GM19193 (cell line): ENCODE measurements around the gene MED26.

Experiments
- POLR2A ChIP-seq: IDR thresholded peaks from 4 replicates; pipeline ENCODE4 v1.6.1; 2011; ENCODE audit not compliant: insufficient read depth, insufficient read length; ENCODE audit errors: extremely low read depth

Gene MED26

DNA sequence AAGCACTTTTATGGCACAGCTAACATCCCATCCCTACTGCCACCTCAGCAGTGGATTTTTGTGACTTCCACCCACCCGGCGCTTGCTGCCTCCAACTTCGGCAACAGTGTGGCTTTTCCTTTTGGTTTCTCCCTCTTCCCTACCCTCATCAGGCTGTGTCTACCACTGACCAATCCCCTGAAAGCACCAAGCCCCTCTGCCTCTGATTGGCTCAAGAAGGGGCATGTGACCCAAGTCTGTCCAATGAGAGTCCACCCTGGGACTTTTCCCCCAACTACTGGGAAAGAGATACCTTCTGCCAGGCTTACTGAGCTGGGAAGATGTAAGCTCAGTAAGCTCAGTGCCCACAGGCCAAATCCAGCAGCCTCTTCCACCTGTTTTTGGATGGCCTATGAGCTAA, 26.1 kb upstream of the MED26 start:
- TF ChIP-seq POLR2A = no peak

DNA sequence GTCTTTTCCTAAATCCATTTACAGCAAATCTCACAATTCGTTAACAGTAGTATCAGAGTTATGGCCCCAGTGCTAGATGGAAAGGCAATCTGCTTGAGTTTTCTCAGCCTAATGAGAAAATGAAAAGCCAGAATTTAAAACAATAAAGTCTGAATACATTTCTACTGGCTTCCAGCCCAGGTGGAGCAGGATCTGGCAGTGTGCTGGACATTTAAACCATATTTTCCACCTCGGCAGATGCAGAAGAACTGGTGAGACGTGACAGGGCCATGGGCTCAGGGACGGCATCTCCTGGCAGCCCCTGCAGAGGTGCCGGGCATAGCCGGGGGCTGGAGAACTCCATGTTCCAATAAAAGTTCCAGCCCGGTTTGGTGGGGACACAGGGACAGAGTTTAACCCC, 24.9 kb upstream of the MED26 start:
- no peak for TF ChIP-seq POLR2A

DNA sequence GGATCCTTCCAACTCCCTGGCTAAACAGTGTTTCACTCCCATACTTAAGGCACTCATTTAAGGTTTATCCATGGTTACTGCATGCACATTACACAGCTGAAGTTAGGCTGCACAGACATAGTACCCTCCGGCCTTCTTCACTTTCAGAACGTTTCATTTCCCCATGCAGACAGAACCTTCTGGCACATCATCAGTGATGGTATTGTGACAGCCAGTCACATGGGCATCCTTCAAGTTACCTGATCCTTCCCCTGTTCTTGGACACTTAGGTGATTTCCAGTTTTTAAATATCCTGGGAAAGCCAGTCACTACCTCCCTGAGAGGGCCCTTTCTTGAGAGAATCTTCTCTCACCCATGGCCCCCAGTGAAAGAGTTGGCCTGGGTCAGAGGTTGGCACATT, 22.8 kb upstream of the MED26 start:
- no peak for TF ChIP-seq POLR2A

DNA sequence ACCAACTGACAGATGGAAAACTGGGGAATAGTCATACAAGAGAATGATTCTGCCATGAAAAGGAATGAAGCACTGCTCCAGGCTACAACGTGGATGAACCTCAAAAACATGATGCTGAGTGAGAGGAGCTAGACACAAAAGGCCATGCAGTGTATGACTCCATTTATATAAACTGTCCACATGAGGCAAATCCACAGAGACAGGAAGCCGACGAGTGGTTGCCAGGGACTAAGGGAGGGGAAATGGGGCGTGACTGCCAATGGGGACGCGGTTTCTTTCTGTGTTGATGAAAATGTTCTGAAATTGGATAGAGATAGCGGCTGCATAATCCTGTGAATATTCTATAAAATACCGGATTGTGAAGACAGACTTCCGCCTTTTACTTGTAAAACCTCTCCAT, 21.7 kb upstream of the MED26 start:
- TF ChIP-seq POLR2A = no peak

DNA sequence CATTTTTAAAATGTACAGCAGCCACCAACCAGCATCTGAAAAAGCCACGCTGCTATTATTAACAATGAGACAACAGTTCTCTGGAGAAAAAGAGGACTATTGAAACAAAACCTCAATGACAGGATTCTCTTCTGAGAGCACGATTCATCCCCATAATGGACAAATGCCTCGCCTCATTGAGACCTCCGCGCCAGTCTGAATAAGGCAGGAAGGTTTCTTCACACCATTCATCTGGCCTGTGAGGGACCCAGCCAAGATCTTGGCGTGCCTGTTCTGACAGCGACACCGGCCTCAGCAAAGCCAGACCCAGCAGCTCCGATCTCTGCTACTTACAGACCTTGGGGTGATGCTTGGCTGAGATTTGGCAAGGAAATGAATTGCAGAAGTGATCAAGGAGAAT, 17.1 kb upstream of the MED26 start:
- TF ChIP-seq POLR2A = no peak

DNA sequence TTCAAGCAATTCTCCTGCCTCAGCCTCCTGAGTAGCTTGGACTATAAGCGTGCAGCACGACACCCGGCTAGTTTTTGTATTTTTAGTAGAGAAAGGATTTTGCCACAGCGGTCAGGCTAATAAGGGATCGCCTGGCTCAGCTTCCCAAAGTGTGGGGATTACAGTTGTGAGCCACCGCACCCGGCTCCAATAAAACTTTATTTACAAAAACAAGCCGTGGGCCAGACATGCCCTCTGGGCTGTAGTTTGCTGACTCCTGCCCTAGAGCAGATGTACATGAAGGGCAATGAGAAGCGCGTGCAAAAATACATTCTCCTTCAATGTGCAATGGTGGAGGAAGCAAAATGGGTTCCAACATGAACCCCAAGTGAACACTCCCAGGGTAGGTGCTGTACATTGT, 13.7 kb upstream of the MED26 start:
- TF ChIP-seq POLR2A = no peak

DNA sequence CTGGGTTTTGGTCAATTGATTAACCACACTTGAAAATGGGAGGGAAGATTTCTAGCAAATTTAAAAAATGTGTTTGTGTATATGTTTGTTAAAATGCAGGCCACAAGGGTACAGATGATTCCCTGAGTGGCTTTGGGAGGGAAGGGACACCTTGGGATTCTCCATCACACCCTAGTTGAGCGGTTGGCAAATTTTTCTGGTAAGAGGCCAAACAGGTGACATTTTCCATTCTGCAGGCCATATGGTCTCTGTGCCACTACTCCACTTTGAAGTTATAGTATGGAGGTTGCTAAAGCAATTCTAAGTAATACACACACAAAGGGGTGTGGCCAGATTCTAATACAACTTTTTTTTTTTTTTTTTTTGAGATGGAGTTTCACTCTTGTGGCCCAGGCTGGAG, 12.9 kb upstream of the MED26 start:
- TF ChIP-seq POLR2A = no peak

DNA sequence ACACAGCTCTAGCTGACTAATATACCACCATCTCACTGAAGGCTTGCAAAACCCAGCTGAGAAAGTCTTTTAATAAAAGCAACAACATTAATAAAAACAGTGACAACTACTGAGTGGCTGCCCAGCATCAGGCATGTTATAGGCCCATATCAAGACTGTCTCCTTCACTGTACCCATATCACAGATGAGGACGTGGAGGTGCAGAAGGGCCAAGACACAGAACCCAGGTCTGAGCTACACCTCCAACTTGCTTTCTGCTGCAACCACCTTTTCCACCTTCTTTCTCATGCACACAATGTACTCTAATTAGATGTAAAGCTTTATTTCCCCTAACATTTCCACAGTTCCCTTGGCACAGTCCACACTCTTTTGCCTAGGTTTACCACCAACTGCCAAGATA, 10.7 kb upstream of the MED26 start:
- TF ChIP-seq POLR2A = no peak

DNA sequence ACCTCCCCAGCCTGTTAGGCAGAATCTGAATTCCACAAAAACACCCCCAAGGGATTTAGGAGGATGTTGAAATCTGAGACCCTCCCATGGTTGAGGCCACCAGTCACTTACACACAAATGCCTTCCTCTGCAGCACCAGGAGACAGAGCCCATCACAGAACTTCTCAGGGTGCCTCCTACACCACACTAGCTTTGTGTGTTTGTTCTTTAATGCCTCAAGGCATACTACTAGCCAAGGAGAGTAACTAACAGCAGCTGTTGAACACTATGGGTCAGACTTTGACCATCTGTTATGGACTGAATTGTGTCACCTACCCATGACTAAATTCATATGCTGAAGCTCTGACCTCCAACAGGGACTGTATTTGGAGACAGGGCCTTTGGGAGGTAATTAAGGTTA, 9.5 kb upstream of the MED26 start:
- no peak for TF ChIP-seq POLR2A

DNA sequence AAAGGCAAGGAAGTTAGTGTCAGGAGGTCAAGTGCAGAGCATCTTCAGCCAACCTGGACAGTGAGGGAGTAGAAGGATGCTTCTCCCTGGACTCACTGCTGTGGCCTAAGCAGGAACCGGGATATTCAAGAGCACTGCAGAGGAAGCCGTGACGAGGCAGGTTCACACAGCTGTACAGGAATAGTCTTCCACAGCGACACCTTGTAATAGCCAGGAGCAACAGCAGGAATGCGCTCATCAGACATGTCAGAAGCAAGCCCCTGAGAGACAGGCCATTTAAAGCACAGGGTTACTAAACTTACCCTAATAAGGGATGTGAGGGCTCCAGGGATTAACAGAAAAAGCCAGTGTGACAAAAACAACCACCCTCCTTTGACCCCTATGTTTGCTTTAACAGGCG, 3.5 kb upstream of the MED26 start:
- TF ChIP-seq POLR2A = no peak

DNA sequence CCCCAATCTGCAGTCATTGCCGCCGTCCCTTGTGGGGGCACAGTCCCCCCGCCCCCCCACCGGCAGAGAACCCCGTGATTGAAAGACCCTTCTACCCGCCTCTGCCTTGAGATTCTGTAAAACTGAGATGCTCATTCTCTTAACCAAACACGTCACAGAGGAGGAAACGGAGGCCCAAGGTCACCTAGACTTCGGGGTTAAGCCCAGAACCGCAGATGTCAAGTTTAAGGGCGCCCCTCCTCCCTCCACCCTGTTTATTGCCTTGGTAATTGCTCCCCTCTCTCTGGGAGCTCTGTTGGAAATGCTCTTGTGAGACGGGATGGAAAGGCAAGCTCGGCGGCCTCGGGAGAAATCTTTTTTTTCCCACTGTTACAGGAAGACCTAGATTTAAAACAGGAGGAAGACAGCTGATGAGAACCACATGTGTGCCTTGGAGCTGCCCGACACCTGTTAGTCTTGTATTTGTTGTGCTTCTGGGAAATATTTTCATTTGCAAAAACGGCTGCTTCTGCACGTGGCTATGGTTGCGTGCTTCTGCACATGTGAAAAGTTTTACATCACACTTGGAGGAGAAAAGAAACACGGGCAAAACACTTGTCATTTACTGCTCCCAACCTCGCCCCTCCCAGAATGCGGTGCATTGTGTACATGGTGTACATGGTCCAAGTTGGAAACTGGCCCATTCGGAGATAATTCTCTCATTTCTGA, 1.1 kb upstream of the MED26 start:
- TF ChIP-seq POLR2A = no peak

DNA sequence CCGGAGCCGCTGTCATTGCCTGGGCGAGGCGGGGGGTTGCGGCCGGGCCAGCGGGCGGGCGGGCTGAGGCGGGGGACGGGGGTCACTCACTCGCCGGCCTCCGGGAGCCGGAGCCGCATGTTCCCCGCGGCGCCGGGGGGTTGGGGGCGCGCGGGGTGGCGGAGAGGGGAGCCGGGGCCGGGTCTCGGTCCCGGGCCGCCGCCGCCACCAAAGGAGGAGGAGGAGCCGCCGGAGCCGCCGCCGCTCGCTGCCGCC, 149 bp downstream of the MED26 start:
- TF ChIP-seq POLR2A = no peak

DNA sequence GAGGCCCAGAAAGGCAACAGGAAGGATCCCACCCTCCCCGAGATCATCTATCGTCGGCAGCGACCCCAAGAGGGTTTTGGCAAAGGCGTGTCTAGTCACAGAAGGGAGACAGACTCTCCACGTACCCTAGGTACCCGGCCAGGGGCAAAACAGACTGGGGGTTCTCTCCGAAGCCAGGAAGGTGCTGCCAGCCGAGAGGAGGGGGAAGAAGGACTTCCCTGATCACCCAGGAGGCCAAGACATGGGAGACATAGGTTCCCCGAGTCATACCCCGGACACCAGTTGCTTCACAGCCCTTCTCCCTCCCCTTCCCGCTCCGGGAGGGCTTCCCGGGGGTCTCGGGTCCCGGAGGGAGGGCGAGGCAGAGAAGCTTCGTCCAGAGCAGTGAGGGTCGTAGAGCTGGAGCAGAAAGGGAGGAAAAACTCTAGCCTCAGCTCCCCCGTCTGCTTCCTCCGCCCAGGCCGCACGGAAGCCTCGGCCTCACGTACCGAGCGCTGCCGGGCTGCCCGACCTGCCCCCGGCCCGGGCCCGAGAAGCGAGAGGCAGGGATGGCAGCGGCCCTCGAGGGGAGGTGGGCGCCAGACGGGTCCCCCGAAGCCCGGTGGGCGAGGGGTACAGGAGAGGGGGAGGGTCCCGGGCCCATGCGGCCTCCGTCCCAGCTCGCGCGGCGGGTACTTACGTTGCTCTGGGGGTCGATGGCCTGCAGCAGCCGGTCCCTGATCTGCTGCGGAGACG, 644 bp downstream of the MED26 start:
- no peak for TF ChIP-seq POLR2A

DNA sequence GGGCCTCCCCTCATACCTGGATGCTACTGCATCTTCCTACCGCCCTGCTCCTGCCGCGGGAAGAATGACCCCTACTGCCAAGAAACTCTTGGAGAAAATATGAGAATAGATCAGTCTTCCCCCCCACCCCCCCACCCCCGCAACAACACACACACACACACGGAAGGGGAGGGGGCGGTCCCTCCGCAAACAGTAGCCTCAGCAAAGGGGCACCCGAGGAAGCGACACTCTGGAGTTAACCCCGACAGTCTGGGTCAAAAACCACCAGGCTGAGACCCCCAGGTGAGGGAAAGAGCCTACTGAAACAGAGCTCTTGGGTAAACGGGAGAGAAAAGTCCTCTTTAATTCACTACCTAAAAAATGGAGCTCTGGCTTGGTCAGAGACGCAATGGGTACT, 1.2 kb downstream of the MED26 start:
- TF ChIP-seq POLR2A = no peak

DNA sequence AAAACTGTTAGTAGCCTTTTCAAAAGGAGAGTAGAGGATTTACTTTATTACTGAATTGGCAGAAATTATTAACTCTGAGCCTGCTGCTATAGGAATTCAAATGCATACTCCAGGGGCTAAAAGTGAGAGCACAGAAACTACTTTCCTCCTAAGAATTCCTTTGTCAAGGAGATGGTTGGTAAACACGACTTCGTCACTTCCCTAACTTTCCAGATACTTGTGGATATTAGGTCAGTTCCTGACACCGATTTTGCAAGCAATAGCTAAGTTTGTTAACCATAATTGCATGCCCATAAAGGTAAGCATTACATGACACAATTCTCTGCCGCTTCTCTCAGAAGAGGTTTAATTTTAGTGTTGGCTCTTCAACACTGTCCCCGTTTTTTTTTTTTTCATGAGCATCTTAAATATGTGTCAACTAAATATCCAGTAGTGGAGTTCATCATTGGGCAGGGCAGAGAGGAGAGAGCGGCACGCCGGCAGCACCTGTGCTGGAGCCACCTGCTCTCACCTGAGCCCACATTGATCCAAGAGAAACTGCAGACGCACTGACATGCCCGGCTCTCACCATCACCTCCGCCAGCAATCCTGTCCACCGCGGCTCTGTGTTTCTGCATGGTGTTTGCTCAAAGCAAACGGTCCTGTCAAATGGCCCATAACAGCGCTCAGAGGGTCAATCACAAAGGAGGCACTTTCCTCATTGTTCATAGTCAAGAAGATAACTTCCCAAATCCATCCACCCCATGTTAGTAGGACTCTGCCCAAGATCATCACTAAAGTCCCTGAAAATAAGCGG, 2.6 kb downstream of the MED26 start:
- TF ChIP-seq POLR2A = no peak

DNA sequence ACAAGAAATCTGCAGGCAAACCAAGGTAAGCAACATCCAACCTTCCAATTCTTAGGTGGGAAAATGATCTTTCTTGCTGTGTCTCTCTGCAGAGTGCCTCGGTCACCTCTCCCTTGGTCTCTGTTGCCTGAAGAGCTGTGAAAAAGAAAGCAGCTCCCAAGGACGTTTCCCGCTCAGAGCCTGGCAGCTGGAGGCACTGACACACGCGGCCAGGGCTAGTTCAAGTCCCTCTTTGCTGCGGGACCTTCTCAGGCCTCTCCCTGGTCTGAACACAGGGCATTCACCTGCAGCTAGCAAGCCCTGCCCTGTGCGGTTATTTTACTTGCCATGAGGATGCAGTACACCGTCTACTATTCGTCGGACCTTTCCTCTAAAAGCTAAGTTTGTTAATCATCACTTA, 3.8 kb downstream of the MED26 start:
- no peak for TF ChIP-seq POLR2A

DNA sequence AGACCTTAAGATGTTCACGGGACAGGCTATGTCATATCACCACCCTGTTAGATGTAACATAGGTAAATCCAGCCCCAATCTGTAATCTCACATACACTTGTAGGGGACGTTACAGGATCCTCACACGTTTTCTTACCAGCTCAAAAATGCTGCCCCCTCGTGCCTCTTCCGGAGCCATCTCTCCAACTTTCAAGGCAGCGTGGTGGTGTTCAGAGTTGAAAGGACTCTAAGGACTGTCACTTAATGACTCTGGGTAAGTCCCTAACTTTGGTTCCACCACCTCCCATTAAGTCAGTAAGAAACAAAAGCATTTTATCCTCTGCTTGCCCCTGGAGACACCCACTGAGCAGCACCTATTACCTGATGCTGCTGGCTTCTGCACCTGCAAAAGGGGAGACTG, 4.4 kb downstream of the MED26 start:
- TF ChIP-seq POLR2A = no peak

DNA sequence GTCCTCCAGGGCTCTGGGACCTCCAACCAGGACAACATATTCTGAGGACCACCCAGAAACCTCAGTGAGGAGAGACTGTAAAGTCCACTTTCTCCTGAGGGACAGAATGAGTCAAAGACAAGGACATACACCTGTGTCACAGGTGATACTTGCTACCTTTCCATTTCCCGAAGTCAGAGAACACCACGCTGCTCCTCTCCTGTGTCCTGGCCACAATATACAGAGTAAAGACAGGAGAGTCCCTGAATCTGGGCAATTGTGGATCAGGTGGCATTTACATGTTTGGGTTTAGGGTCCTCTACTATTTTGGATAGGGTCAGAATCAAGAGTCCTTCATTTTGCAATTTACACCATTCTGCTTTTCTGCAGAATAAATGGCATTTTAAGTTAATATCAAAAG, 4.9 kb downstream of the MED26 start:
- TF ChIP-seq POLR2A = no peak
